ENCODE measurements around the gene ARNT2.
"Not testable (repeated sequence)": the region's sequence is repeated elsewhere in the genome, so short reads cannot be mapped to it uniquely, and the experiment has no call there.

ARNT2 gene

GRCh38 chr15:80404057-80404760 lies at the start of gene ARNT2:
TSS of gene ARNT2 (plus strand) at chr15:80404382. CDS start at chr15:80404516, 134 bp downstream.
- no peak for DNase-seq (ENCODE audit: low read depth)

GRCh38 chr15:80367094-80367493 lies 37.1 kb upstream of the ARNT2 start:
- no peak for DNase-seq (ENCODE audit: low read depth)

- DNase-seq (ENCODE audit: low read depth): no peak
Observed at GRCh38 chr15:80367661-80368060, 36.5 kb upstream of the ARNT2 start.

GRCh38 chr15:80371924-80372323 lies 32.3 kb upstream of the ARNT2 start:
- no peak for DNase-seq (ENCODE audit: low read depth)

GRCh38 chr15:80374441-80374840 lies 29.7 kb upstream of the ARNT2 start:
- DNase-seq (ENCODE audit: low read depth): no peak

GRCh38 chr15:80375968-80376891 lies 28.0 kb upstream of the ARNT2 start:
- no peak for DNase-seq (ENCODE audit: low read depth)

- no peak for DNase-seq (ENCODE audit: low read depth)
Observed at GRCh38 chr15:80379693-80380092, 24.5 kb upstream of the ARNT2 start.

- DNase-seq (ENCODE audit: low read depth): no peak
Observed at GRCh38 chr15:80380154-80380553, 24.0 kb upstream of the ARNT2 start.

- no peak for DNase-seq (ENCODE audit: low read depth)
Observed at GRCh38 chr15:80382285-80382684, 21.9 kb upstream of the ARNT2 start.

- no peak for DNase-seq (ENCODE audit: low read depth)
Observed at GRCh38 chr15:80384432-80384831, 19.8 kb upstream of the ARNT2 start.

- no peak for DNase-seq (ENCODE audit: low read depth)
Observed at GRCh38 chr15:80386151-80386550, 18.0 kb upstream of the ARNT2 start.

GRCh38 chr15:80388326-80388725 lies 15.9 kb upstream of the ARNT2 start:
- DNase-seq (ENCODE audit: low read depth): no peak

GRCh38 chr15:80389370-80389769 lies 14.8 kb upstream of the ARNT2 start:
- DNase-seq (ENCODE audit: low read depth): no peak

- not testable (repeated sequence) for DNase-seq (ENCODE audit: low read depth)
Observed at GRCh38 chr15:80390942-80391341, 13.2 kb upstream of the ARNT2 start.

GRCh38 chr15:80395616-80396015 lies 8.6 kb upstream of the ARNT2 start:
- DNase-seq (ENCODE audit: low read depth): no peak

- no peak for DNase-seq (ENCODE audit: low read depth)
Observed at GRCh38 chr15:80396096-80396495, 8.1 kb upstream of the ARNT2 start.

GRCh38 chr15:80399508-80399907 lies 4.7 kb upstream of the ARNT2 start:
- no peak for DNase-seq (ENCODE audit: low read depth)

- DNase-seq (ENCODE audit: low read depth): no peak
Observed at GRCh38 chr15:80401456-80401855, 2.7 kb upstream of the ARNT2 start.

- no peak for DNase-seq (ENCODE audit: low read depth)
Observed at GRCh38 chr15:80402339-80402738, 1.8 kb upstream of the ARNT2 start.

GRCh38 chr15:80403712-80404056 lies 498 bp upstream of the ARNT2 start:
- no peak for DNase-seq (ENCODE audit: low read depth)

- DNase-seq (ENCODE audit: low read depth): no peak
Observed at GRCh38 chr15:80404761-80405553, 775 bp downstream of the ARNT2 start.

- DNase-seq (ENCODE audit: low read depth): no peak
Observed at GRCh38 chr15:80405554-80405850, 1.3 kb downstream of the ARNT2 start.

- DNase-seq (ENCODE audit: low read depth): no peak
Observed at GRCh38 chr15:80405970-80406369, 1.8 kb downstream of the ARNT2 start.

Measured in activated T-cell treated with anti-CD3 and anti-CD28 coated beads for 1 hour (primary cell).